Loucy (cell line): Measurements from ENCODE around the gene TNFAIP8.

Experiments
- H2AFZ ChIP-seq: fragments of 200-600 bp; sonication (generic); 2 replicates; pipeline ENCODE4 v1.6.0; 2016; ENCODE audit warnings: antibody characterized with exemption, mild to moderate bottlenecking, low read length, moderate library complexity
- H3F3A ChIP-seq: fragments of 200-600 bp; 2 replicates; pipeline ENCODE4 v1.6.0; 2016; ENCODE audit warnings: antibody characterized with exemption, low read depth, mild to moderate bottlenecking
- H3K27me3 ChIP-seq: fragments of 200-600 bp; sonication (generic); 2 replicates; pipeline ENCODE4 v1.6.1; 2014; ENCODE audit warnings: low read length, mild to moderate bottlenecking; ENCODE audit not compliant: insufficient read depth, poor library complexity, severe bottlenecking
- H3K36me3 ChIP-seq: fragments of 200-600 bp; sonication (generic); 2 replicates; pipeline ENCODE4 v1.6.1; 2016; ENCODE audit warnings: low read length; ENCODE audit not compliant: insufficient read depth
- H3K4me1 ChIP-seq: fragments of 200-600 bp; sonication (generic); 2 replicates; pipeline ENCODE4 v1.5.1; 2014; ENCODE audit warnings: low read length, mild to moderate bottlenecking; ENCODE audit not compliant: insufficient read depth, poor library complexity, severe bottlenecking
- H3K4me2 ChIP-seq: fragments of 200-600 bp; sonication (generic); 2 replicates; pipeline ENCODE4 v1.6.0; 2014; ENCODE audit warnings: antibody characterized with exemption, low read length, low read depth, mild to moderate bottlenecking; ENCODE audit not compliant: poor library complexity, severe bottlenecking
- H3K4me3 ChIP-seq: fragments of 200-600 bp; sonication (generic); 2 replicates; pipeline ENCODE4 v1.5.1; 2014; ENCODE audit warnings: low read length, mild to moderate bottlenecking, mixed read lengths; ENCODE audit not compliant: poor library complexity, severe bottlenecking
- H3K79me2 ChIP-seq: fragments of 200-600 bp; sonication (generic); 2 replicates; pipeline ENCODE4 v1.6.1; 2014; ENCODE audit warnings: low read length; ENCODE audit not compliant: insufficient read depth
- H3K9ac ChIP-seq: fragments of 200-600 bp; sonication (generic); 2 replicates; pipeline ENCODE4 v1.6.0; 2014; ENCODE audit warnings: mild to moderate bottlenecking, low read depth, low read length, moderate library complexity; ENCODE audit not compliant: poor library complexity, severe bottlenecking
- H3K9me2 ChIP-seq: fragments of 200-600 bp; sonication (generic); replicated peaks from 2 replicates; pipeline ENCODE4 v1.6.1; 2016; ENCODE audit warnings: low read depth, low read length, mixed read lengths
- H3K9me3 ChIP-seq: fragments of 200-600 bp; sonication (generic); 2 replicates; pipeline ENCODE4 v1.6.1; 2014; ENCODE audit warnings: mild to moderate bottlenecking, antibody characterized with exemption, low read length, low read depth; ENCODE audit not compliant: insufficient read depth
- H4K20me1 ChIP-seq: fragments of 200-600 bp; sonication (generic); 2 replicates; pipeline ENCODE4 v1.6.0; 2014; ENCODE audit warnings: antibody characterized with exemption, low read length, mild to moderate bottlenecking; ENCODE audit not compliant: insufficient read depth, poor library complexity, severe bottlenecking
- EZH2phosphoT487 ChIP-seq: fragments of 200-600 bp; IDR thresholded peaks from 2 replicates; pipeline ENCODE4 v1.6.1; 2018; ENCODE audit warnings: antibody characterized with exemption, mild to moderate bottlenecking, moderate library complexity, borderline replicate concordance
- TF ChIP-seq, protein P1 (sequence below): fragments of 200-600 bp; sonication (generic); conservative IDR thresholded peaks from 2 replicates; pipeline ENCODE4 v1.5.1; 2014; ENCODE audit warnings: mild to moderate bottlenecking, antibody characterized with exemption, low read length

TNFAIP8 gene

DNA sequence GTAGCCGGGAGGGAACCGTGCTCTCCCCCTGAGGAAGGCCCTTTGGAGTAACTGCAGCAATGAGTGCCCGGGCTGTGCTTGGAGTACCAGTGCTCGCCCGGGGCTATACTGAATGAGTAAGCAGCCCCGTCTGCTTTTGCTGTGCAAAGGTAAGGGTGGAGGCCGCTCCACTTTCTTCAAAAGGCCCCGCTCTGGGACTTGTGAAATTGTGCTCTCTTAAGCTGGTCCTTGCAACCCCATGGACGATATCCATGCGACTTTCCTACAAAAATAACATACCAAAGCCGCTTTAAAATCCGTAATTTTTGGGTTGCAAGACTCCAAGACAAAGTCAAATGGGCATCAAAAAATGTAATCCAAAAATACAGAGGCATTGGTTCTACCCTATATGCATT, 578 bp upstream of the TNFAIP8 start:
- peaks cover 69% of the 10 kb centered on the region for H3K79me2 ChIP-seq
- H3K4me2 ChIP-seq = no peak overlapping the region
- no peaks in the 10 kb centered on the region for H3K9me2 ChIP-seq
- H3K4me1 ChIP-seq = peaks cover 22% of the 10 kb centered on the region
- TF ChIP-seq, protein P1, sequence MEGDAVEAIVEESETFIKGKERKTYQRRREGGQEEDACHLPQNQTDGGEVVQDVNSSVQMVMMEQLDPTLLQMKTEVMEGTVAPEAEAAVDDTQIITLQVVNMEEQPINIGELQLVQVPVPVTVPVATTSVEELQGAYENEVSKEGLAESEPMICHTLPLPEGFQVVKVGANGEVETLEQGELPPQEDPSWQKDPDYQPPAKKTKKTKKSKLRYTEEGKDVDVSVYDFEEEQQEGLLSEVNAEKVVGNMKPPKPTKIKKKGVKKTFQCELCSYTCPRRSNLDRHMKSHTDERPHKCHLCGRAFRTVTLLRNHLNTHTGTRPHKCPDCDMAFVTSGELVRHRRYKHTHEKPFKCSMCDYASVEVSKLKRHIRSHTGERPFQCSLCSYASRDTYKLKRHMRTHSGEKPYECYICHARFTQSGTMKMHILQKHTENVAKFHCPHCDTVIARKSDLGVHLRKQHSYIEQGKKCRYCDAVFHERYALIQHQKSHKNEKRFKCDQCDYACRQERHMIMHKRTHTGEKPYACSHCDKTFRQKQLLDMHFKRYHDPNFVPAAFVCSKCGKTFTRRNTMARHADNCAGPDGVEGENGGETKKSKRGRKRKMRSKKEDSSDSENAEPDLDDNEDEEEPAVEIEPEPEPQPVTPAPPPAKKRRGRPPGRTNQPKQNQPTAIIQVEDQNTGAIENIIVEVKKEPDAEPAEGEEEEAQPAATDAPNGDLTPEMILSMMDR = no peak
- no peak for TF ChIP-seq EZH2phosphoT487
- no peaks in the 10 kb centered on the region for H3K9me3 ChIP-seq
- no peak overlapping the region for H3K9ac ChIP-seq
- H4K20me1 ChIP-seq = peaks cover 6% of the 10 kb centered on the region
- no peaks in the 10 kb centered on the region for H3K36me3 ChIP-seq
- H3K27me3 ChIP-seq = no peaks in the 10 kb centered on the region
- no peak overlapping the region for H3K4me3 ChIP-seq
- no peaks in the 10 kb centered on the region for H3F3A ChIP-seq
- H2AFZ ChIP-seq = no peak overlapping the region

GRCh38 chr5:119356612-119357188, 881 bp downstream of the TNFAIP8 start:
- H3F3A ChIP-seq = no peaks in the 10 kb centered on the region

DNA sequence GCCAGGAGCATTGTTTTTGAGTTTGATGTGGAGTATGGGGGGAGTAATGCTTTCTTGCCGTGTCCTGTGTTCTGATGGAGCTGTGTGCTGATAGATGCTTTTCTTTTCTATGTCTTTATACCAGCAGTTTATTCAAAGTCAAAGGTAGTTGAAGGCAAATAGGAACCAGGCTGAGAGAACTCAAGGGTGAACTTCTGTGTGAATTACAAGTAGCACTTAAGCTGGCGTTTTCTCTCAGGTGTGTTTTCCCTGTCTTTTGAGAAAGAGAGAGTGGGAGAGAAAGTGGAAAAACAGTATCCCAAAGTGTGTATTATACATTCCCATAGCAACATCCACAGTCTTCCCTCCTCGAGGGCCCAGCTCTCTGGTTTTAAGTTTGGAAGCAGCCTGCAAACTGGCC, 1.5 kb downstream of the TNFAIP8 start:
- no peaks in the 10 kb centered on the region for H3K36me3 ChIP-seq
- TF ChIP-seq EZH2phosphoT487 = no peak
- TF ChIP-seq, protein P1 = no peak
- H2AFZ ChIP-seq = no peak overlapping the region
- H3F3A ChIP-seq = no peaks in the 10 kb centered on the region
- H3K4me2 ChIP-seq = no peak overlapping the region
- no peaks in the 10 kb centered on the region for H3K9me2 ChIP-seq
- H3K27me3 ChIP-seq = no peaks in the 10 kb centered on the region
- H3K4me1 ChIP-seq = peaks cover 26% of the 10 kb centered on the region
- H3K79me2 ChIP-seq = peaks cover 82% of the 10 kb centered on the region
- H3K9ac ChIP-seq = no peak overlapping the region
- H3K4me3 ChIP-seq = no peak overlapping the region
- H4K20me1 ChIP-seq = peaks cover 9% of the 10 kb centered on the region
- H3K9me3 ChIP-seq = no peaks in the 10 kb centered on the region

More at GRCh38 chr5:119356612-119357188, 881 bp downstream of the TNFAIP8 start:
- Histone ChIP-seq H2AFZ (no peak overlapping the region), H3K4me3 (no peak overlapping the region), H3K4me2 (no peak overlapping the region), H3K9me2 (no peaks in the 10 kb centered on the region), H3K36me3 (no peaks in the 10 kb centered on the region), H3K4me1 (peaks cover 26% of the 10 kb centered on the region), H3K9me3 (no peaks in the 10 kb centered on the region), H3K9ac (no peak overlapping the region), H3K79me2 (peaks cover 77% of the 10 kb centered on the region), H3K27me3 (no peaks in the 10 kb centered on the region), H4K20me1 (peaks cover 9% of the 10 kb centered on the region)
- TF ChIP-seq, protein P1 = no peak
- no peak for TF ChIP-seq EZH2phosphoT487
